Erythroblast (primary cell): ENCODE data around the gene TMEM37.

Source experiments
- GATA1 ChIP-seq: IDR thresholded peaks from 2 replicates; pipeline ENCODE4 v1.6.1; 2011; ENCODE audit warnings: low read depth, mild to moderate bottlenecking, control low read depth, low read length, moderate library complexity
- POLR2A ChIP-seq: IDR thresholded peaks from 2 replicates; pipeline ENCODE4 v1.6.1; 2011; ENCODE audit warnings: mild to moderate bottlenecking, low read length

DNA sequence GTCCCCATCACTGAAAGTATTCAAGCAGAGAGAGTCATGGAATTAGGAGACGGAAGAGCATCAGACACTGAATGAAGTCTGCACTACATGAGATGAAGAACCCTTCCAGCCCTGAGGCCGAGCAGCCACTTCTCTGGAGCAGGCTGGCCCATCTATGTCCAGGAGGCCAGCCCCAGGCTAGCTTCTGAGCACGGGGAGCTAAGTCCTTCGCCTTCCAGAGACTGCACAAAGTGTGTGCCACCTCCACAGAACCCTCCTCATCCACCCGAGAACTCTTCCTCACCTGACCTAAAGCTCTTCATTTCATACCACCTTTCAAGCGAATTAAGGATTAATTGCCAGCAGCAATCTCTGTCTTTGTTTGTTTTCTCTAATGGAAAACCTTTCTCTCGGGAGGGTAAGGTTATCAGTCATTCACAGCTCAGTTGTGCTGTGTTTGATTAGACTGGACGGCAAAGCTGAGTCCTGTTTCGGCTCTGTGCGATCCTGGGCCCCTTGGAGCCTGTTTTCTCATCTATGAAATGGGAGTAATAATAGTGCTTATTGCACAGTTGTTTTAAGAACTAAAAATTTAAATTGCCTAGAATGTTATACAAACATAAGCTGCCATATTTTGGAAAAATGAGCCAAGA lies 54.7 kb downstream of the TMEM37 start:
- TF ChIP-seq POLR2A (no peak), GATA1 (no peak)
